HG03460 (cell line): ENCODE data around the gene IRF4.
"Not testable (repeated sequence)": the region's sequence is repeated elsewhere in the genome, so short reads cannot be mapped to it uniquely, and the experiment has no call there.

Experiments
- ATAC-seq: cut with Tn5 transposase; IDR thresholded peaks from one replicate; pipeline ENCODE4 v1.9.1; 2021; ENCODE audit not compliant: unreplicated experiment

The IRF4 gene

DNA sequence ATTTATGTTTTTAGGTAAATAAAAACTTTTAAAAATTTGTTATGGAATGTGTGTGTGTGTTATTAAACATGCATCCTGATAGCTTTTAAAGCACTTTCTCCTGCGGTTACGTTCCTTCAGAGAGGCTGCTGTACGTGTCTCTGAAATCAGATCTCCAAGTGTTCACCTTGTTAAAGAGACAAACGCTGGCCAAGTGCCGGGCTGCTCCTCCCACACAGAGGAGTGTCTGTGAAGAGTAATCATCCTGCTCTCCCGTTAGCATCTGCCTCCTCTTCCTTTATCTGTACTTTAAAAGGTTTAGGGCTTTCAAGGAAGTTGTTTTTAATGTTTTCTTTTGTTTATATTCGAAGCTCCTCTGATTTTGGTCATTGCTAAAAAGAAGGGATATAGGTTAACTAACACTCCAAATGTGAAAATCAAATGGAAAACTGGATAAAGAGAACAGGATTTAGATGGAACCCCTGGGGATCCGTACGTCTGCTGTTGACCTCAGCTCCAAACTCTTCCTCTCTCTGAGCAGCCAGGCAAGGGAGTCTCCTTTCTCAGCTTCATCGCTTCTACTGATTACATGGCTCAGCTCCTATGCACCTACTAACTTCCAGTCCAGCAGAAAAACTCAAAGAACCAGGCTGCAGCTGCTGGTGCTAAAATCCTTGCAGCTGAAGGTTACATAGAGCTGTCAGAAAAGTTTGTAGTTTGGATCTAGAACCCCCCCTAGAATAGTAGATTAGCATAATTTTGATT lies 20.0 kb downstream of the IRF4 start:
- ATAC-seq, result no peak

DNA sequence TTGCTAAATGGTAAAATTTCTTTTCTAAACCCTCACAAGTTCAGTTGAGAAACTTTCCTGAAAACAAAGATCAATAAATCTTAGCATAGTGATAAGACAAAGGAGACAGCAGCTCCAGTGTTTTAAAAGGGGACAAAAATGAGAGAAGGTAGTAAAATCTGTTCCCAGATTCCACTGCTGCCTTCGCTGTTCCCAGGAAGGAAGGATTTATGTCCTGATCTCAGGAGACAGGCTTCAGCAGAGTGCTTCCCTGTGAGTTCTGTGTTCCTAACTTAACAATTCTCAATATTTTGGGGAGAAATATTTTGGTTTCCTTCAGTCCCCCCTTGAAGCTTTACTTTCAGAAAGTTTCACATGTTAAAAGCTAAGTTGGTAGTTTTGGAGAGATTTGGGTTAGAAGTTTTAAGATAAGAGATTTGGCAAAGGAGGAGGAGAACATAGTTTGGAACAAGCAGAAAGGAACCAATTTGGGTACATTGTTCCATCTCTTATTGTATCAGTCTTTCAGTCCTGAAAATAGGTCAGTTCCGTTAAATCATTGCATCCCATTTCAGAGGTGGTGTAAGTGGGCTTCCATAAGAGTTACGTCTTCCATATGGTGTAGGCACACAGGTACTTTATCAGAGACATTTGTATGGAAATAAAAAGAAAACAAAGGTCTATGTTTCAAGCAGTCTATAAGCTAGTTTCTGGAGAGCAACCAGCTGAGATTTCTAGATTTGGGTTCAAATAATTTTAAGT lies 20.8 kb downstream of the IRF4 start:
- no peak for ATAC-seq

DNA sequence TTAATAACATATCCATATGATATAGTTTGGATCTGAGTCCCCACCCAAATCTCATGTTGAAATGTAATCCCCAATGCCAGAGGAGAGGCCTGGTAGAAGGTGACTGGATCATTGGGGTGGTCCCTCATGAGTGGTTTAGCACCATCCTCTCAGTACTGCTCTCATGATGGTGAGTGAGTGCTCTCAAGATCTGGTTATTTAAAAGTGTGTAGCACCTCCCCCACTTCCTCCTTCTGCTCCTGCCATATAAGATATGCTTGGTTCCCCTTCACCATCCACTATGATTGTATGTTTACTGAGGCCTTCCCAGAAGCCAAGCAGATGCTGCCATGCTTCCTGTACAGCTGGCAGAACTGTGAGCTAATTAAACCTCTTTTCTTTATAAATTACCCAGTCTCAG lies 22.9 kb downstream of the IRF4 start:
- ATAC-seq, result no peak

DNA sequence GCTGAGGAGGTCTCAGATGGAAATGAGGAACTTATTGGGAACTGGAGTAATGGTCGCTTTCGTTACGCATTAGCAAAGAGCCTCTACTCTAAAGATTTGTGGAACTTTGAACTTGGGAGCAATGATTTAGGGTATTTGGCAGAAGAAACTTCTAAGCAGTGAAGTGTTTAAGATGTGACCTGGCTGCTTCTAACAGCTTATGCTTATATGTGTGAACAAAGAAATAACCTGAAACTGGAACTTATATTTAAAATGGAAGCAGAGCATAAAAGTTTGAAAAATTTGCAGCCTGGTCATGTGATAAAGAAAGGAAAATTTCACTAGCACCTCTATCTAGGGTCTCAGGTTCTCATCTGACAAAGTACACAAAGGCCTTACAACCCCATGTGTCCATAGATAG lies 23.5 kb downstream of the IRF4 start:
- ATAC-seq, result no peak

DNA sequence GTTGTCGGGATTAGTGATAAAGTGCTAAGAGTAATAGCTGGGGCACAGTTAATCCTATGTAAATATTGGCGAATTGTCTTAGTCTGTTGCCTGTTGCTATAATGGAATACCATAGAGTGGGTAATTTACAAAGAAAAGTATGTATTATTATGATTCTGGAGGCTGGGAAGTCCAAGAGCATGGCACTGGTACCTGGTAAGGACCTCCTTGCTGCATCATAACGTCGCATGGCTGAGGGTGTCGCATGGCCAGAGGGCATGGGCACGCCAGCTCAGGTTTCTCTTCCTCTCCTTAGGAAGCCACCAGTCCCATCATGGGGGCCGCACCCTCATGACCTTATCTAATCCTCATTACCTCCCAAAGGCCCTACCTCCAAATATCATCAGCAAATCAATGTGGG lies 29.7 kb downstream of the IRF4 start:
- ATAC-seq, result no peak

DNA sequence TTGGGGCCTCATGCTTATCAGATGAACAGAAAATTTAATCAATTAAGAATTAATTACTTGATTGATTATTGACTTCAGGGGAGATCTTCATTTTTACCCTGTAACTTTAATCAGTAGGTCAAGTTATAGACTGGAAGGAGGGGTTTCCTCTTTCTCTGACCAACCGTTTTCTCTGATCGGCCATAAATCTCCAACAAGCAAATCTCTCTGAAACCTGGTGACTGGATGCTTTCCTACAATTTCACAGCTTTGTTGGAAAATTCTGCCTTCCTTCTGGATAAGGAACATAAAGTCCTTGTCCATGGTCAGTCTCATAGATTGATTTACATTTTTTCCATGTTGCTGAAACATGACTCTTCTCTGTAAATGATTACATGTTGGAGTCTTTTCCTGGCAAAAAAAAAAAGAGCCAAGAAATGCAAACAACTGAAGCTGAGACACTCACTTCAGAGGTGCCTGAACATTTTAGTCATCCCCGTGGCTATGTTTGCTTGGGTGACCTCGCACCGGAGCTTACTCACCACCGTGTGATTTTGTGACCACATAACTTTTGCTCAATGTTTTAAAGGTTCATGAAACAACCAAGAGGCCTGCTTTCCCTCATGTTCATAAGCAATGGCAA lies 31.0 kb downstream of the IRF4 start:
- ATAC-seq, result peak; percentile 85

DNA sequence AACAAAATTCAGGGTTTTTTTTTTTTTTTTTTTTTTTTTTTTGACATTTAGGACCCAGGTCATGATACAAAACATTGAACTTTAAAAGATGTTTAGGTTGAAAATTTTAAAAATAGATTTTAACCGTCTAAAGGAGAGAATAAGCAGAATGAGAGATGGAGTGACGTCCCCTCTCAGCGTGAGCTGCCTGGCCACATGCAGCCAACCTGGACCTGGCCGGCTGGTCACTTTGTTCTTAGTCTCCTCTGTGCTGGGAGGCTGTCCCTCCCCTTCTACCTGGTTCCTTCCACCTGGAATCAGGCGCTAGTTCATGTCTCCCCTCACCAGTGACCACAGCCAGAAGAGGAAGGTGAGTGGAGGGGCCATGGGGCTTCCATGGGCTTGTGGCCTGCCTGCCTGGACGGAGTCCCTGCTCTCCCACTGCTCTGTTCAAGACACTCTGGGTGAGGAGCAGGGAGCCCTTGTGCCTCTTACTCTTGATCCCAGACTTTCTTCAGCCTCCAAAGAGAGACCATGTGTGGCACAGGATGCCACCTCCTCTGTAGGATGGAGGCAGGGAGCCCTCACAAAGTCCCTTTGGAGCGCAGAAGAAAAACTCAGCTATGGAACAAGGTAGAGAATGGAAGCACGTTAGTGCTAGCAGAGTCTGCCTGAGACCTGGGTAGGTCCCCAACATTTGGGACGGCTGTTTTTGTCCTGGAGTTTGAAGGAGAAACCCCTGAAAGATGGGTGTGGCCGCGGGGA lies 31.7 kb downstream of the IRF4 start:
- ATAC-seq, result no peak

DNA sequence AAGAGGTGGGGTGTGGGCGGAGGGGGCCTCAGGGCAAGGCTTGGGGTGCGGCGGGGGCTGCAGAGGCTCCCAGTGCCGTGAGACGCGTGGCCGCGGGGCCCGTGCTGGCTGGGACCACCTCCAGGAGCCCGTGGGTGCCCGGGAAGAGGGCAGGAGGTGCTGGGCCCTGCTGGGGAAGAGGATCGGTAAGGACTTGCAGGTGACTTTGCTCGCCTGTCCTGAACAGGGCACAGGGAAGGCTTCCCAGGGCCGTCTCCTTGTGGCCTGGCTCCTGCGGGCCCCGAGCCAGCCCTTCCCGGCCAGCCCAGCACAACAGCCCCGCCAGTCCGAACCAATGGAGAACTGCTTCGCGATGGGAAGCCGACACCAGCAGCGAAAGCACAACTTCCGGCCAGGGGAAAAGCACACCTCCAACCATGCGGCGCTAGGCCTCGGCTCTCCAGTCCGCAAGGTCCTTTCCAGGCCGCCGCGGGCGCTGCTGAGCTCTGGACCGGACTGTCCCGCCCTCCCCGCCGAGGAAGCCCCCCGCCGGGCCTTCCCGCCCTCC lies 32.3 kb downstream of the IRF4 start:
- no peak for ATAC-seq

DNA sequence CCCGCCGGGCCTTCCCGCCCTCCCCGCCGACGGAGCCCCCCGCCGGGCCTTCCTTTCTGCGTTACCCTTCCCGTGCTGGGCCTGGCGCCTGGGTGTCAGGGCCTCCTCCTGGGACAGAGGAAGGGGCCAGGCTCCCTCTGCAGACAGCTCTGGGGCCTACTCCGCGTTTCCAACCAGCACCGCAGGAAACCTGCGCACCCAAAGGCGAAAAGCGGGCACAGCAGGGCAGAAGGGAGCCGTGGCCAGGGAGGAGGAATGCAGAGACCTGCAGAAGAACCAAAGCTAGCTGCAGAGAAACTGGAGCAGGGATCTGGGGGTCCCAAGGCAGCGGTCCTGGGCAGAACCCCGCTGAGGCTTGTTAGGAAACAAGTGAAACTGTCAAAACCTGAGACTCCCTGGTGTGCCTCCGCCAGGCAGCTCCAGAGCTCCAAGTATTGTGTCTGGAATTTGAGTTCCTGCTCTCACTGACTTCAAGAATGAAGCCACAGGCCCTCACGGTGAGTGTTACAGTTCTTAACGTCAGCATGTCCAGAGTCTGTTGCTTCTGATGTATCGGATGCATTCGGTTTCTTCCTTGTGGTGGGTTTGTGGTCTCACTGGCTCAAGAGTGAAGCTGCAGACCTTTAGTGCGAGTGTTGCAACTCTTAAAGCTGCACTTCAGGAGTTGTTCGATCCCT lies 33.3 kb downstream of the IRF4 start:
- ATAC-seq, result no peak

DNA sequence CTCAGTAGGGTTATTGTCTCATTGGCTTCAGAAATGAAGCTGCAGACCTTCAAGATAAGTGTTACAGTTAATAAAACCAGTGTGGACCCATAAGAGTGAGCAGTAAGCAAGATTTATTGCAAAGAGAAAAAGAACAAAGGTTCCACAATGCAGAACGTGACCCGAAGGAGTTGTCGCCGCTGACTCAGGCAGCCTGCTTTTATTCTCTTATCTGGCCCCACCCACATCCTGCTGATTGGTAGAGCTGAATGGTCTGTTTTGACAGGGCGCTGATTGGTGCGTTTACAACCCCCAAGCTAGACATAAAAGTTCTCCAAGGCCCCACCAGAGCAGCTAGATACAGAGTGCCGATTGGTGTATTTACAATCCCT lies 33.9 kb downstream of the IRF4 start:
- ATAC-seq, result not testable (repeated sequence)

DNA sequence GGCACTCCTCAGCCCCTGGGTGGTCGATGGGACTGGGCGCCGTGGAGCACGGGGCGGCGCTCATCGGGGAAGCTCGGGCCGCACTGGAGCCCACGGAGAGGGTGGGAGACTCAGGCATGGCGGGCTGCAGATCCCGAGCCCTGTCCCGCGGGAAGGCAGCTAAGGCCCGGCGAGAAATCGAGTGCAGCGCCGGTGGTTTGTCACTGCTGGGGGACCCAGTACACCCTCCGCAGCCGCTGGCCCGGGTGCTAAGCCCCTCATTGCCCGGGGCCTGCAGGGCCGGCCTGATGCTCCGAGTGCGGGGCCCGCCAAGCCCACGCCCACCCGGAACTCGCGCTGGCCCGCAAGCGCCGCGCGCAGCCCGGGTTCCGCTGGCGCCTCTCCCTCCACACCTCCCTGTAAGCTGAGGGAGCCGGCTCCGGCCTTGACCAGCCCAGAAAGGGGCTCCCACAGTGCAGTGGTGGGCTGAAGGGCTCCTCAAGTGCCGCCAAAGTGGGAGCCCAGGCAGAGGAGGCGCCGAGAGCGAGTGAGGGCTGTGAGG lies 34.7 kb downstream of the IRF4 start:
- not testable (repeated sequence) for ATAC-seq

DNA sequence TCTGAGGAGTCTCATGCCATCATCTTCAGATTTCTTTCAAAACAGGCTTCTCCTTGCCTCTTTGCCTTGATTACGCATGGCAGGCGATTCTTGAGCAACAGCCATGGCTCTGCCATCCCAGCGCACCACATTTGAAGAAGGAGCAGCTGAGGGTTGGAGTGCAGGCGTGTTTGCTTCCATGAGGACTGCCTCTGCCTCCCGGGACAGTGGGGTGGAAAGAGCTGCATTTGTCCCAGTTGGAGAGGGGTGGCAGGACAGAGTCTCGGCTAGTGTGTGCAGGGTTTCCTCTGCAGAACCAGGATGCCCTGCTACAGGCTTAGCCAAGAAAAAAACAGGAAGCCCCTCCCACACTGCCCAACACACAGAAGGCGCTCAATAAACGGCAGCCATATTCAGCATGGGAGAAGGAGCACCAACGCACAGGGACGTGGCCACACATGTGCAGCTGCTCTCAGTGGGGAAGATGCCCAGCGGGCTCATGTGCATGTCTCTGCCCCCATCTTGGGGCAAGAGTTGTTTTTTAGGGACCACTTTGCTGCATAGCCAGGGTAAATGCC lies 36.6 kb downstream of the IRF4 start:
- no peak for ATAC-seq

DNA sequence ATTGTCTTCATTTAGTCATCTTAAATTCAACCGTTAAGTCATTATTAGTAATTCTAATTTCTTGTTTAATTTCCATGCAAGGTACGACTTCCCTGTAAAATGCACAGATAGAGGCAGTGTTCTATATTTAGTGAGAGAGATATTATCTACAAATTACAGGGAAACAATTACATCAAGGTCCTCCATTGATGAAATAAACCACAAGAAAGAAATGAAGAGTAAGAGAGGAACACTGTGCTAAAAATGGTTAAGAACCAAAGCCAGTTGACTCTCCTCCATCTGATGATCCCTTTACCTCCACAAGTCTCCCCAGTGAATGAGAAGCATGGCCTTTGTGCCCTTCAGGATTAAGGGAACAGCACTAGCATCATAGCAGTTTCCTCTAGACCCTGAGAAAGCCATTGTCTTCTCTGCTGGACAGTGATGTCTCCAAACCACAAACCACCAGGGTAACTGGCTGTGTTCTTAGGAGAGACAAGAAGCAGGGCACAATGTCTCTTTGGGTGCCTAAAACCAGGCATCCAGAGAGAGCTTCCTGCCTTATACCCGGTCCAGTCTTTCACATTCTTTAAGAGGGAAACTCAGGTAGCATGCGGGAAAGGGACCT lies 38.1 kb downstream of the IRF4 start:
- ATAC-seq, result no peak

DNA sequence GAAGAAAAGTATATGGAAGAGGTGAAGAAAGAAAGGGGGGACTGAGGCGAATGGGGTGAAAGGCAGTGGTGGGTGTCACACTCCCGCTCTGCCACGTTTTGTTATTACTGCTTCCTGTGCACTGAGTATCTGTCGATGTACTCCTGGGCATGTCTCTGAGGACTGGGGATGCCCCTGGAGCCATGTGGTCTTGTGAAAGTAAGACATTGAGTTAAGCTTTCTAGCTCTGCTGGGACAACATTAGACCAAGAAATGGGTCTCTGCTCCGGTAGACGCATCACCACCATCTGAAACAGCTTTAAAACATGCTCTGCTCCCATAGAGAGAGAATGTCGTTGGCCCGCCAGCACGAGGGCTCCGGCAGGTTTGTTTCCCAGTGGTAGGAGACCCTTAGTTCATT lies 40.0 kb downstream of the IRF4 start:
- ATAC-seq, result peak; percentile 53

DNA sequence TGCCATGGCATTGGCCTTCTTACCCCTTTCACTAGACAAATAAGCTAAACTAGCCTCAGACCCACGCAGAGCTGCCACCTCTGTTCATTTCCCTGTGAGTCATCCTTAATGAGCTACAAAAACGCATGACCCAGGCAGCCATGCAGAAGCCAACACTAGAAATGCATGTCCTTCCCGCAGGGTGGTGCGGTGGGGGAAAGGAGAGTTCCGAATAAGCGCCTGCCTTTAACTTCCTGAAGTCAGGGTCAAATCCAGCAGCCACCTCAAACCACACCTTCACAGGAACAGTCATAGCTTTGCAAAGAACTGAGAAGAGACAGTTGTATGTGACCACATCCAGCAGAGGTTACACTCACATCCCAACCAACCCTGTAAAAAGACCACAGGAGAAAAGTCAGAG lies 40.4 kb downstream of the IRF4 start:
- no peak for ATAC-seq

DNA sequence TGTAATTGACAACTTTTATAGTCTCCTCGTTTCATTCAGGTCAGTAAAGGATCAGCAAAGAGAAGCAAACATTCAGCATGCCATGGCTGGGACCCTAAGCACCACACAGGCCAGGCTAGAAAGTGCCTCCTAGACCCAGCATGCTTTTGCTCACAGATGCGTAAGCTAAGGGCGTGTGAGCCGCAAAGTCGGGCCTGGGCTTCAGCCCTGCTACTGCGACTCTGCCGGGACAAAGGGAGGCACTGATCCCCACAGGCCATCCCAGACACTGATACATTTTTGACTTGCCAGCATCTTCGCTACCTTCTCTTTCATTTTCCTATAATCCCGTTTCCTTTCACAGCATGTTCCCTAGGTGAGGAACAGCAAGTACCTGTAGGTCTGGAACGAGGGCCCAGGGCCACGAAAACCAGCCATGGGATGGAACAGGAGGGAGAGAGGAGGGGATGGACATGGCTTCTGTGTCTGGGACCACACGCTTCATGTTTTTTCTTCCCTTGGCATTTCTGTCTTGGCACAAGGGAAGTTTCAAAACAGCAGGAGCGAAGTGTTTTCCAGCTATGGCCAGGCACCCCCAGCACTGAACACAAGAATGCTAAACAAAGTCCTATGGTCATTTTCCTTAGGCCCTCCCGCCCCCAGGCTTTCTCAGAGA lies 42.6 kb downstream of the IRF4 start:
- no peak for ATAC-seq

DNA sequence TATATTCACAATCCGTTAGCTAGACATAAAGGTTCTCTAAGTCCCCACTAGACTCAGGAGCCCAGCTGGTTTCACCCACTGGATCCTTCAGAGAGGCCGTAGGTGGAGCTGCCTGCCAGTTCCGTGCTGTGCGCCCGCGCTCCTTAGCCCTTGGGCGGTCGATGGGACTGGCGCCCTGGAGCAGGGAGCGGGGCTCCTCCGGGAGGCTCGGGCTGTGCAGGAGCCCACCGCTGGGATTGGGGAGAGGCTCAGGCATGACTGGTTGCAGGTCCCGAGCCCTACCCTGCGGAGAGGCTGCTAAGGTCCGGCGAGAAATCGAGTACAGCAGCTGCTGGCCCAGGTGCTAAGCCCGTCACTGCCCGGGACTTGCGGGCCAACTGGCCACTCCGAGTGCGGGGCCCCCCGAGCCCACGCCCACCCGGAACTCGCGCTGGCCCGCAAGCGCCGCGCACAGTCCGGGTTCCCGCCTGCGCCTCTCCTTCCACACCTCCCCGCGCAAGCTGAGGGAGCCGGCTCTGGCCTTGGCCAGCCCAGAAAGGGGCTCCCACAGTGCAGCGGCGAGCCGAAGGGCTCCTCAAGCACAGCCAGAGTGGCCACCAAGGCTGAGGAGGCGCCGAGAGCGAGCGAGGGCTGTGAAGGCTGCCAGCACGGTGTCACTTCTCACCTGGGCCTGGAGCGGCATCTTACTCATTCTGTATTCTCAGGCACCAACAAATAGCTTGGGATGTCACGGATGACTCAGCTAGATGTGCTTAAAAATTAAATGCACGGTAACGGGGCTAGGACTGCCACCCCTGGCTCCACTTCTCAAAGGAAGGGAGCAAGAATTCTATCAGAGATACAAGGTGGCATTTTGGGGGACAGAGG lies 44.1 kb downstream of the IRF4 start:
- no peak for ATAC-seq

DNA sequence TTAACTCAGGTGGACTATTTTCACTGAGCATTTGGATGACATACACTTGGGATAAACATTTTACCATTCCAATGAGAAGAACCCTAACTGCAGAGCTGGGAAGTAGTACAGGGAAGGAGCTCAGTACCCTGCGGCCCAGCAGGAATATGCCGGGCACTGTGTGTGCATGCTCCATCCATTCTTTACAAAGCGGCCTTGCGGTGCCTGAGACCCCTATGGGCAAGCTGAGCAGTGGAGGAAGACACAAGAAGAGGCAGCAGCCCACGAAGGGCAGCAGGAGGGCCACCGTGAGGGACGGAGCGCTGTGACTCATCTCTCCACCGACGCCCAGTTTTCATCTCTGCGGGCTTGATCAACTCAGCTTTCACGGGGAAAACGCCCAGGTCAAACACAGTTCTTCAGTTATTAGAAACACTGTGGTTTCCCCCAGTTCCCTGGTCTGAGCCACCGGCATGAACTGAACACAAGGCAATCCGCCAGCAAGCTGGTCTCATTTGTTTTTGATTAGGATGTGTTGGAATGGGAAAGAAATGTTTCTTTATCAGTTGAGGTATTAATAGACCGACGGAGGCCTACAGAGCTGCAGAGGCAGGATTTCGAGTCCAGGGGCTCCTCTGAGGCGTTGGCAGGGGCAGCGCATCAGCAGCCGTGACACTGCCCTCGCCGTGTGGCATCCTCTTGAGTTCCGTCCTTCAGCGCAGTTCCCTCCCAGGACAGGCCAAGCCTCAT lies 44.9 kb downstream of the IRF4 start:
- ATAC-seq, result no peak
